HTR-8/SVneo (cell line): Measurements from ENCODE around the gene SPATA32.
A peak's percentile ranks its signal among the peaks of the same experiment; 100 is the strongest.
"Not testable (repeated sequence)": the region's sequence is repeated elsewhere in the genome, so short reads cannot be mapped to it uniquely, and the experiment has no call there.

Experiments used
- DNase-seq: peaks from one replicate; pipeline ENCODE4 v3.0.0; 2011; ENCODE audit warnings: low spot score, mixed read lengths; ENCODE audit not compliant: insufficient read length
- FAIRE-seq: peaks from 2 replicates; lab custom pipeline; 2011; peaks lifted over from hg19 to GRCh38; lab: Jason Lieb, UNC

Gene SPATA32, protein sequence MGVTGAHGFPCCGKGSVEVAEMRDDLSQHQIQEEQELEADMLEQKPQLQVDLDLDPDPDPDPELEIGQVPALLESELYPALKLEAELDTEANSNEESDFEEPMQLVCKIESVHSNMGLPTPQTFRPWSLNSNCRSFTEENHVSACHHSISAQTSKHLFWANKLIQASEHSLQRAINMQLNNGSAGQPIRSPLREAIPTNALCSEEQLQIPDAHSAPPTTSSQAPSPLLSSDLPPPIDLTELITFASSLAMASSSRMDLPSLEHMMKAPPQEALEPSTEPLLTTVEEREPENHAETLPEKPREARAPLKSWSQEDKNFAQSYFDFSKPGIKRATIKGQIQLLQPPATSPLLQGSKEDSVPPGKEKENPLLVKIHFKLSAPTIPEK

GRCh38 chr17:45261577-45262515 lies at the start of gene SPATA32:
Gene SPATA32 (minus strand): TSS chr17:45262094. CDS start chr17:45262016, 78 bp downstream.
- DNase-seq = no peak
- FAIRE-seq = no peak

GRCh38 chr17:45311401-45311759 lies 49.5 kb upstream of the SPATA32 start:
- no peak for FAIRE-seq

DNA sequence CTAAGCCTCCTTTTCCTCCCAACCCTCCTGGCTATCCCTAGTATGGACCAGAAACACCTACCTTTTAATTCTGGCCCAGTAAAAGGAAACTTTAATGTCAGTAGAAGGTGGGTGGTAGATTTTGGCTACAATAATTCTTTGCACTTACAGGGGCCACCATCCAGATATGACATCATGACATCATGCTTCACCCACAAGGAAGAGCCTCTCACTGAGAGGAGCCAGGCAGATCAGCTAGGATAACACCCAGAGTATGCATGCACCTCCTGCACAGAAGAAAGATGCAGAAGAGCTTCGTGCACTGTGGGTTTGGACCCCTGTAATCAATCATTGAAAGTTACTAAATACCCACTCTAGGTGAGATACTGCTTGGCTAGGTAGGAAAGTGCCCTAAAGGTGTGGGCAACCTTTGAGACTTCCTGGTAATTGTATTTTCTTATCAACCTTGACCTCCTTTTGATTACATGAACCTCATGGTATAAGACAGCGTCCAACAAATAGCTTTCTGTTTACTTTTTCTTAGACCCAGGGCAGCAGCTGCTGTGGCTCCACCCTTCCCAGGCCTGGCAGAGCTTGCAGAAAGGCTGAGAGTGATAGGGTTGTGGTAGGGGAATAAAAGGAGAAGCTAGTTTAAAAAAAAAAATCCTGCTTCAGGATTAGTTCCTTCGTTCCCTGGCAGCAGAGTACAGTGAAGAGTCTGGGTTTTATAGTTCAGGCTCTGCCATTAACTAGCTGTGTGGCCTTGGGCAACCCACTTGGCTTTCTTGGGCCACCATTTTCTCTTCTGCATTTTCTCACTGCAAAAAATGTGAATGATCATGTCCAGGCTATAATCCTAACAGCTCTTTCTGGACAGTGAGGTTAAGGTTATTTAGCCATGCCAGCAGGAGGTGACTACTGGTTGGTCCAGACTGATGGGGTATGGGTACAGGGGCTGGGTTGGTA lies 48.8 kb upstream of the SPATA32 start:
- DNase-seq (no peak), FAIRE-seq (no peak)

More at GRCh38 chr17:45311401-45311759, 49.5 kb upstream of the SPATA32 start:
- no peak for DNase-seq

GRCh38 chr17:45309400-45309799 lies 47.5 kb upstream of the SPATA32 start:
- FAIRE-seq (no peak), DNase-seq (no peak)

- FAIRE-seq (no peak), DNase-seq (no peak)
Observed at GRCh38 chr17:45308840-45309239, 46.9 kb upstream of the SPATA32 start.

GRCh38 chr17:45308016-45308365 lies 46.1 kb upstream of the SPATA32 start:
- FAIRE-seq = no peak
- DNase-seq = no peak

GRCh38 chr17:45307290-45308015 lies 45.6 kb upstream of the SPATA32 start:
- DNase-seq (no peak), FAIRE-seq (no peak)

GRCh38 chr17:45306623-45307022 lies 44.7 kb upstream of the SPATA32 start:
- FAIRE-seq (no peak), DNase-seq (no peak)

DNA sequence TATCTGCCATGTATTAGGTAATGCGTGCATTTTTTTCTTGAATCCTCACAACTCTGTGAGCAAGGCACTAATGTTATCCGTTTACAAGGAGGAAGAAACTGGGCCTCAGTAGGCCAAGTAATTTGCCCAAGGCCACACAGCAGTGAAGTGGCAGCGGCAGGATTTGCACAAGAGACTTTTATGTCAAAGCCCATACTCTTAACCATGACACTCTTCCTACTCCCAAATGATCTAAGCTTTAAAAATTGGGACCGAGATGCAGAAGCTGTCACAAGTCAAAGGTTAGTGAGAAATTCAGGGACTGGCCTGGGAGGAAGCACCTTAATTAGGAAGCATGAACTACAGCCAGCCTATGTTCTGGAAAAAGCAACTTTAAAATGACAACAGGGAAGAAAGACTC lies 44.2 kb upstream of the SPATA32 start:
- FAIRE-seq (no peak), DNase-seq (no peak)

DNA sequence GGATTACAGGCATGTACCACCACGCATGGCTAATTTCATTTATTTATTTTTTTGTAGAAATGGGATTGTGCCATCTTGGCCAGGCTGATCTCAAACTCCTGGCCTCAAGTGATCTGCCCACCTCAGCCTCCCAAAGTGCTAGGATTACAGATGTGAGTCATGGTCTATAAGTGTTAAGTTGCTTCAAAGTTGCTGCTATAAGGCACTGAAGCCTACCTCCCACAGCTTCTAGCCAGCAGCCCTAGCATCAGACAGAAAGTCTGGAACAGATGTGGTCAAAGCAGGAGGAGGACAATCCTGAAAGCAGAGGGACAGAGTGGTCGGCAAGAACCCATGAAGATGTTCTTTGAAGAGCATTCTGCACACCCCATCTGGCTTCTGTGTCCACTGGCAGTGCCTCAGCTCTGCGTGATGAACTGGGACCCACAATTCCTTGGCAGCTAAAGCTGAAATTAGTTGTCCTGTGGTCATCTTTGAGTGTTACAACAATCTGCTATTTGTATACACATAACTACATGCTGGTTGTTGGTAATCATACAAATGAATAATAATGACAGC lies 43.7 kb upstream of the SPATA32 start:
- DNase-seq (no peak), FAIRE-seq (peak; percentile 76)

DNA sequence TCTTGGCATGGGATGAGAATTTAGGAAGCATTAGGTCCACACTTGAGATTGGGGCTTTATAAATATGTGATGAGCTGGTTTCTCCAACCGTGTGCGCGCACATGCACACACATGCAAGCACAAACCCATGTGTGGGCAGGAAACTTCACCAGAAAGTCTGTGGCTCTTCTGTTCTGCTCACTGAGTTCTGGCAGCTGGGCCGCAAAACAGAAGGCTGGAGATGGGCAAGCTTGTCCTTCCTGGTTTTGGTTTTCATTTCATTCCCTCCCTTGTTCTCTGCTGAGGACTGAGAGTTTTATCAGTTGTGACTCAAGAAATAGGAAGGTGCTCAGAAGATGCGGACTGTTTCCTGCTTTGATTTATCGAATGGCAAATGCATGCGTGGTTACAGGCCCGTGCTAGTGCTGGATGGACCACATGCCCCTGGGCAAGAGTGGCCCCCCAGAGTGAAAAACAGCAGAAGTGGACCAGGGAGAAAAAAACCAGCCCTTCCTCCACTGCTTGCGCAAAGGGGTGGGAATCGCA lies 40.8 kb upstream of the SPATA32 start:
- peak; percentile 74 for DNase-seq
- FAIRE-seq = peak; percentile 71

DNA sequence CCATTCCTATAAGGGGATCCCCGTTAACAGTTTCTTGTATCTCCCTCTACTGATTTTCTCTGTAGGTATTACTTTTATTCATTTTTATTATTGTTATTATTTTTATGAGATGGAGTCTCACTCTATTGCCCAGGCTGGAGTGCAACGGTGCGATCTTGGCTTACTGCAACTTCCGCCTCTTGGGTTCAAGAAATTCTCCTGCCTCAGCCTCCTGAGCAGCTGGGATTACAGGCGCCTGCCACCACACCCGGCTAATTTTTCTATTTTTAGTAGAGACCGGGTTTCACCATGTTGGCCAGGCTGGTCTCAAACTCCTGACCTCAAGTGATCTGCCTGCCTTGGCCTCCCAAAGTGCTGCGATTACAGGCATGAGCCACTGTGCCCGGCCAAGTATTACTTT lies 40.3 kb upstream of the SPATA32 start:
- not testable (repeated sequence) for DNase-seq

DNA sequence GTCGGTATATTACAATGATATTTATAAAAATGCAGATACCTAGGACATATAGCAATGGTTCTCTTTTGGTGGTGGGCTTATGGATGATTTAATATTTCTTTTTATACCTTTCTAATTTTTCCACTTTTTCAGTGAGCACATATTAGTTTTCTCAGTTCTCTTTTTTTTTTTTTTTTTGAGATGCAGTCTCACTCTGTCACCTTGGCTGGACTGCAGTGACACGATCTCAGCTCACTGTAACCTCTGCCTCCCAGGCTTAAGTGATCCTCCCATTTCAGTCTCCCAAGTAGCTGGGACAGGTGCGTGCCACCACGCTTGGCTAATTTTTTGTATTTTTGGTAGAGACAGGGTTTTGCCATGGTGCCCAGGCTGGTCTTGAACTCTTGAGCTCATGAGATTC lies 39.8 kb upstream of the SPATA32 start:
- no peak for DNase-seq
- FAIRE-seq = no peak

More for the DNA sequence above, 40.3 kb upstream of the SPATA32 start:
- not testable (repeated sequence) for FAIRE-seq

- FAIRE-seq = no peak
- DNase-seq = no peak
Observed at GRCh38 chr17:45300060-45300751, 38.3 kb upstream of the SPATA32 start.

DNA sequence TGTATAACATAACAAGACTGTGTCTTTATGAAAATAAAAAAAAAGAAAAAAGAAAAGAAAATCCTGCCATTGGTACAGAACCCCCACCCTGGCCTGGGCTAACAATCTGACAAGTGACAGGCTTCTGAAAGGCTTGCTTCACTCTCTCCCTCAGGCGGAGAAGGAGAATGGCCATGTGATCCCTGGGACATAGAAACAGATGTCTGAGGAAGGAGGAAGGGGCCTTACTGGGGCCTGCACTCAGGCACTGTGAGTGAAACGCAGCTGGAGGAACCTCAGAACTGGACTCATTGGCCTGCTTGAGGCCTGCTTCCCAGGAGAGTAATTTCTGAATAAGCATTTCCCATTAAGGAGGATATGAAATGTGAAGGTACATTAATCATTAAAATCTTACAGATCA lies 37.5 kb upstream of the SPATA32 start:
- FAIRE-seq (no peak), DNase-seq (no peak)

GRCh38 chr17:45298546-45299285 lies 36.8 kb upstream of the SPATA32 start:
- peak; percentile 77 for FAIRE-seq
- no peak for DNase-seq

DNA sequence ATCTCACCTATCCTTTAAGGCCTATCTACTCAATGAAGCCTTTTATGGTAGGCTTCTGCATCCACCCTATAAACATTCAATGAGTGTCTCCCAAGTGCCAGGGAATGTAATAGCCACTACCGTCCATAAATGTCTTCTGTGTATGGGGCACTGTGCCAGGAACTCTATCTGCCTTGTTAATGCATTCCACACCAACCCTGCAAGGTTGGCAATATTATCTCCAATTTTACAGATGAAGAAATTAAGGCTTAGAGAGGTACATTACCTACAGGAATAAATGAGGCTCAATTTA lies 34.9 kb upstream of the SPATA32 start:
- no peak for FAIRE-seq
- no peak for DNase-seq
